ENCODE measurements around the gene PSEN1. TPM values are rescaled to one million over a fixed set of nuclear protein-coding genes. Genes with fewer than 3 reads are reported as not detected.

PSEN1 gene
- total and polyA plus RNA-seq, 2 experiments from 2014 or later, result 46.3 to 49.5 TPM

DNA sequence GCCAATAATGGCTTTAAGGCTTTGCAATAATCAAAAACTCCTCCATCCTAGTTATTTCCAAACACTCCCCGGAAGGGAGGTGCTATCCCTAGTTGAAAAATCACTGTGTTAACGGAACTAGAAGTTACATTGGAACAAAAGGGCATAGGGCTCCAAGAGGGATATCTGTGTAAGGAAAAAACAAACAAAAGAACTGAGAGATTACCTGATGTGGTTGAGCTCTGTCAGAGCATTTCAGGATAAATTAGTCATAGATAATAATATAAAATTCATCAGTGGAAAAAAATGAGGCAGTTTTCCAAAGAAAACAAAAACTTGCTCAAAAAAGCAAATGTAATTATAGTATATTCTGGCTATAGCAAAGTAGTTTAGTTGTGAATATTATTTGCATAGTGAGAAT, 73.6 kb downstream of the PSEN1 start:
- Histone ChIP-seq H3K27ac (no peak overlapping the region), H3K4me1 (ENCODE audit: insufficient read depth) (peaks cover 10% of the 10 kb centered on the region), H3K9ac (no peak overlapping the region), H3F3A (ENCODE audit: insufficient read depth) (peaks cover 7% of the 10 kb centered on the region; the same call in 1 of the 2 replicates), H4K20me1 (ENCODE audit: insufficient read depth) (no peaks in the 10 kb centered on the region), H3K4me2 (ENCODE audit: unreplicated experiment) (peak overlapping the region; percentile 10), H3K79me2 (ENCODE audit: insufficient read depth) (no peaks in the 10 kb centered on the region), H3K9me3 (ENCODE audit: low read depth) (no peaks in the 10 kb centered on the region), H3K36me3 (ENCODE audit: low read depth) (peaks cover 48% of the 10 kb centered on the region; the same call in 1 of the 2 replicates), H3K4me3 (no peak overlapping the region), H3K9me2 (ENCODE audit: insufficient read depth) (no peaks in the 10 kb centered on the region), H2AFZ (no peak overlapping the region), H3K27me3 (replicated peaks; ENCODE audit: insufficient read depth) (no peaks in the 10 kb centered on the region)
- WGBS, 2 experiments (ENCODE audit: low coverage in 1 of 2, low lambda C conversion rate in 2 of 2, missing lambda C conversion rate in 2 of 2), result 58 to 69% methylated on average over 2 of the region's 2 CpGs
- no peak for TF ChIP-seq EZH2phosphoT487 (IDR thresholded peaks at IDR 0.05; ENCODE audit: insufficient read depth, low read depth)
- in situ Hi-C loops (cut with MboI), result no loop called here
- peak; percentile 35 for DNase-seq

DNA sequence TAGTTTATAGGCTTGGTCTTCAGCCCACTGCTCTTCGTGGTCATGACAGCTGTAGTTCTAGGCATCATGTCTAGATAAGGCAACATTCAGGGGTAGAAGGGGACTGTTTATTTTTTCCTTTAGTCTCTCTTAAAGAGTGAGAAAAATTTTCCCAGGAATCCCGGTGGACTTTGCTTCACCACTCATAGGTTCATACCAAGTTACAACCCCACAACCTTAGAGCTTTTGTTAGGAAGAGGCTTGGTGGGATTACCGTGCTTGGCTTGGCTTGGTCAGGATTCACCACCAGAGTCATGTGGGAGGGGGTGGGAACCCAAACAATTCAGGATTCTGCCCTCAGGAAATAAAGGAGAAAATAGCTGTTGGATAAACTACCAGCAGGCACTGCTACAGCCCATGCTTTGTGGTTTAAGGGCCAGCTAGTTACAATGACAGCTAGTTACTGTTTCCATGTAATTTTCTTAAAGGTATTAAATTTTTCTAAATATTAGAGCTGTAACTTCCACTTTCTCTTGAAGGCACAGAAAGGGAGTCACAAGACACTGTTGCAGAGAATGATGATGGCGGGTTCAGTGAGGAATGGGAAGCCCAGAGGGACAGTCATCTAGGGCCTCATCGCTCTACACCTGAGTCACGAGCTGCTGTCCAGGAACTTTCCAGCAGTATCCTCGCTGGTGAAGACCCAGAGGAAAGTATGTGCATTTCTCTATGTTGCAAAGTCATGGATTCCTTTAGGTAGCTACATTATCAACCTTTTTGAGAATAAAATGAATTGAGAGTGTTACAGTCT, 75.1 kb downstream of the PSEN1 start:
- no peak for TF ChIP-seq EZH2phosphoT487 (IDR thresholded peaks at IDR 0.05; ENCODE audit: insufficient read depth, low read depth)
- no peak for TF ChIP-seq EZH2 (IDR thresholded peaks at IDR 0.05; ENCODE audit: insufficient read depth, poor library complexity, severe bottlenecking)
- Histone ChIP-seq H3K27me3 (replicated peaks; ENCODE audit: insufficient read depth) (no peaks in the 10 kb centered on the region), H3K9me3 (ENCODE audit: low read depth) (no peaks in the 10 kb centered on the region), H2AFZ (no peak overlapping the region), H3K4me1 (ENCODE audit: insufficient read depth) (peaks cover 10% of the 10 kb centered on the region), H3K4me3 (no peak overlapping the region), H3K27ac (no peak overlapping the region), H3K9ac (no peak overlapping the region), H3K9me2 (ENCODE audit: insufficient read depth) (no peaks in the 10 kb centered on the region), H3F3A (ENCODE audit: insufficient read depth) (peaks cover 7% of the 10 kb centered on the region; the same call in 1 of the 2 replicates), H3K4me2 (ENCODE audit: unreplicated experiment) (no peak overlapping the region), H3K79me2 (ENCODE audit: insufficient read depth) (no peaks in the 10 kb centered on the region), H3K36me3 (ENCODE audit: low read depth) (peaks cover 38% of the 10 kb centered on the region; the same call in 1 of the 2 replicates), H4K20me1 (ENCODE audit: insufficient read depth) (no peaks in the 10 kb centered on the region)
- 96 to 98% methylated on average over 7 of the region's 7 CpGs for WGBS, 2 experiments (ENCODE audit: low coverage in 1 of 2, low lambda C conversion rate in 2 of 2, missing lambda C conversion rate in 2 of 2)
- in situ Hi-C loops (cut with MboI), result no loop called here
- DNase-seq, result no peak

DNA sequence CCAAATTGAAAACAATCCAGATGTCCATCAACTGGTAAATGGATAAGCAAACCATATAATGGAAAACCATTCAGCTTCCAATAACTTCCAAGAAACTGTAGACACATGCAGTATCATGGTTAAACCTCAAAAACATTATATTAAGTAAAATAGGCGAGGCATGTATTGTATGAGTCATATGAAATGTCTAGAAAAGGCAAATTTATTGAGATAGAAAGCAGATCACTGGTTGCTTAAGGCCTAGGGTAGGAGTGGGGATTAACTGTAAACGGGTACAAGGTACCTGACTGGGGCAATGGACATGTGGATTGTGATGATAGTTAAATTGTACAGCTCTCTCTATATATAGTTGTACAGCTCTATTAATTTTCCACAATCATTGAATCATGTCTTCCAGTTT, 79.7 kb downstream of the PSEN1 start:
- Histone ChIP-seq H3K9ac (no peak overlapping the region), H3K9me3 (ENCODE audit: low read depth) (no peaks in the 10 kb centered on the region), H3K9me2 (ENCODE audit: insufficient read depth) (no peaks in the 10 kb centered on the region), H3K4me1 (ENCODE audit: insufficient read depth) (peaks cover 2% of the 10 kb centered on the region; the same call in 1 of the 2 replicates), H2AFZ (no peak overlapping the region), H4K20me1 (ENCODE audit: insufficient read depth) (no peaks in the 10 kb centered on the region), H3K4me3 (no peak overlapping the region), H3K36me3 (ENCODE audit: low read depth) (peaks cover 38% of the 10 kb centered on the region; the same call in 1 of the 2 replicates), H3K4me2 (ENCODE audit: unreplicated experiment) (no peak overlapping the region), H3K27ac (no peak overlapping the region), H3K27me3 (replicated peaks; ENCODE audit: insufficient read depth) (no peaks in the 10 kb centered on the region), H3K79me2 (ENCODE audit: insufficient read depth) (no peaks in the 10 kb centered on the region), H3F3A (ENCODE audit: insufficient read depth) (peaks cover 8% of the 10 kb centered on the region)
- in situ Hi-C loops (cut with MboI), result no loop called here
- TF ChIP-seq EZH2 (IDR thresholded peaks at IDR 0.05; ENCODE audit: insufficient read depth, poor library complexity, severe bottlenecking), result no peak
- TF ChIP-seq EZH2phosphoT487 (IDR thresholded peaks at IDR 0.05; ENCODE audit: insufficient read depth, low read depth), result no peak
- no peak for DNase-seq
- WGBS, 2 experiments (ENCODE audit: low coverage in 1 of 2, low lambda C conversion rate in 2 of 2, missing lambda C conversion rate in 2 of 2), result 84 to 87% methylated on average over 2 of the region's 2 CpGs

DNA sequence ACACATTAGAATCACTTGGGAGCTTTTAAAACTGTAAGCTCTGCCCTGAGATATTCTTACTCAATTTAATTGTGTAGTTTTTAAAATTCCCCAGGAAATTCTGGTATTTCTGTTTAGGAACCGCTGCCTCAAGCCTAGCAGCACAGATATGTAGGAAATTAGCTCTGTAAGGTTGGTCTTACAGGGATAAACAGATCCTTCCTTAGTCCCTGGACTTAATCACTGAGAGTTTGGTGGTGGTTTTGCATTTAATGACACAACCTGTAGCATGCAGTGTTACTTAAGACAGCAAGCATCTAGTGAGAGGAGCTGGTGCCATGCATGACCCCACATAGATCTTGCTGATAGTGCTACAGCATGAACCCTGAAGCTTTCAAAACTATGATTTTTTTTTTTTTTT, 81.1 kb downstream of the PSEN1 start:
- Histone ChIP-seq H3K79me2 (ENCODE audit: insufficient read depth) (no peaks in the 10 kb centered on the region), H2AFZ (no peak overlapping the region), H4K20me1 (ENCODE audit: insufficient read depth) (no peaks in the 10 kb centered on the region), H3K9ac (no peak overlapping the region), H3K36me3 (ENCODE audit: low read depth) (peaks cover 34% of the 10 kb centered on the region; the same call in 1 of the 2 replicates), H3K4me2 (ENCODE audit: unreplicated experiment) (no peak overlapping the region), H3K9me2 (ENCODE audit: insufficient read depth) (no peaks in the 10 kb centered on the region), H3F3A (ENCODE audit: insufficient read depth) (peaks cover 22% of the 10 kb centered on the region), H3K27ac (no peak overlapping the region), H3K4me3 (no peak overlapping the region), H3K4me1 (ENCODE audit: insufficient read depth) (peaks cover 16% of the 10 kb centered on the region), H3K9me3 (ENCODE audit: low read depth) (no peaks in the 10 kb centered on the region), H3K27me3 (replicated peaks; ENCODE audit: insufficient read depth) (no peaks in the 10 kb centered on the region)
- TF ChIP-seq EZH2 (IDR thresholded peaks at IDR 0.05; ENCODE audit: insufficient read depth, poor library complexity, severe bottlenecking), result no peak
- DNase-seq, result no peak
- in situ Hi-C loops (cut with MboI), result no loop called here
- 95 to 100% methylated on average over 1 of the region's 1 CpG for WGBS, 2 experiments (ENCODE audit: low coverage in 1 of 2, low lambda C conversion rate in 2 of 2, missing lambda C conversion rate in 2 of 2)

Data from GM23248 (cell line).